ENCODE measurements around the gene KRT1.

Gene KRT1

GRCh38 chr12:52632656-52633055 lies 47.6 kb downstream of the KRT1 start:
- DNase-seq, result no peak

DNA sequence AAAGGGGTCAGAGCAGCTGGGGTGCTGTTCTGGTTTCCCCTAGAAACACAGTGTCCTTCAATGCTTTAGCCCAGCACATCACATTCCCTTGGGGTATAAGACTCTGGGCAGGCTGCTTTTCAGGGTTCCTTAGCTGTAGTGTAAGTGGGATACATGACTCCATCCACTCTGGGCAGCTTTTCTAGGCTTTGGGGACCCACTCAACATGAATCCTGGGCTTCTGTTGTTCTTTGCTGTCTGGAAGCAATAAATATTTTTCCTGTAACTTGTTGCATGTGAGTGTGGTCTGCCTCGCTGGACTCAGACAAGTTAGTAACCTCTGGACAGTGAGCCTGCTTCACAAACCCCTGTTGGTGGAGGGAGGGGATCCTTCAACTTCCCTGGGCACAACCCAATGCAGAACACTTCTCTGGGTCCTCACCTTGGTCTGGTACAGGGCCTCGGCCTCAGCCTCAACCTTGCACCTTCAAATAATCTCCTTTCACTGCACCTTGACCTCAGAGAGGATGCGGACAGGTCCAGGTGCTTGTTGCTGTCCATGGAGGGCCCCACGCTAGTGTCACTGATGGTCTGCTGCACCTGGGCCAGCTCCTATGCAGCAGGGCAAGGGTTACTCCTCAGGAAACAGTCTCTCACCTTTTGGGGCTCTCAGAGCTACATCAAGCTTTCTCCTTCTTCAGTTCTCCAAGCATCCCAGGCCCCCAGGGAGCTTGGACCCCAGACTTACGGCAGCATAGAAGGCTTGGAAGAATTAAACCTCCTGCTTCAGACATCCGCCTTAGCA lies 48.3 kb downstream of the KRT1 start:
- DNase-seq, result peak; percentile 42

DNA sequence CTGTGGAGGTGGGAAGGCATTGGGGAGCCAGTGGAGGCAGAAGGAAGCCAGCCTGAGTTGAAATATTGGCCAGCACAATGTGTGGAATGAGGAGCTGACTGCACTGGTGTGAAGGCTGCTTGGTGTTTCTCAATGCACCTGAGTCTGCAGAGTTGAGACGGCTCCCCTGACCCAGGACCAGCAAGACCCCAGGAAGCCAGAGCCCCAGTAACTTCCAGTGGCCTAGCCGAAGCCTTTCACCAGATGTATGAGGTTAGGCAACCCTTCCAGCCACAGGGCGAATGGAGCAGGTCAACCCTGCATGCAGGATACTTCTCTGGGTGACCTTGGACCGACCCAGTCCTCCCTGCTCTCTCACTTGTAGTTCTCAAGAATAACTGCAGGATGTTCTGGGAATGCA lies 48.9 kb downstream of the KRT1 start:
- DNase-seq, result peak; percentile 45

GRCh38 chr12:52630599-52631200 lies 49.5 kb downstream of the KRT1 start:
- DNase-seq, result no peak

GRCh38 chr12:52630008-52630500 lies 50.2 kb downstream of the KRT1 start:
- no peak for DNase-seq

DNA sequence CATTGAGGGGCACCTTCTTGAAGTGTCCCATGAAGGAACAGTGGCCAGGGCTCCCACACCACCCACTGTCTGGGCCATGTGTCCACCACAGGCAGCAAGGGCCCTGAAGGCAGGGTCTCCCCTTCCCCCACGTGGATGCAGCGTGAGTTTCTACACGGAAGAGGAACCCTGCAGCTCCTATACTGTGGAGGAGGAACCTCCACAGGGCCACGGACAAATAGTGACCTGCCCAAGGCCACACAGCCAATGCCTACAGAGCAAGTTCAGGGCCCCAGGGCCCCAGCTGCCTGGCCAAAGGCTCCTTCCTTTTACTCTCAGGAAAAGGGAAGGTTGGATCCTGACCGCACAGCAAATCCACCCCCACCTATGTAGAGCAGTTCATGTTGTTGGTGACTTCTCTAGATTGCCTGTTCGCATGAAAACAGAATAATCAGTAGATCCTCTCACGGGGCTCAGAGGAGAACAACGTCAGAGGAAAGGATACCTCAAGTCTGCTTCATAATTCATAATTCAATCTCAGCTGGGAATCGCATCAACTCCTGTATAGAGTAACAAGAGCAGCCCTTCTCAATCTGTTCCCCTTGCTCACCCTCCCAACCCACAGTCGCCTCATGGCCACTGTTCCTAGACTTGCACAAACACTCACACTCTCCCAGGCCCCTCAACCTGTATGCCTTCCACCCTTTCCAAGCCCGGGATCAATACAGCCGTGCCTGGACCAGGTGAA lies 50.8 kb downstream of the KRT1 start:
- DNase-seq, result no peak

DNA sequence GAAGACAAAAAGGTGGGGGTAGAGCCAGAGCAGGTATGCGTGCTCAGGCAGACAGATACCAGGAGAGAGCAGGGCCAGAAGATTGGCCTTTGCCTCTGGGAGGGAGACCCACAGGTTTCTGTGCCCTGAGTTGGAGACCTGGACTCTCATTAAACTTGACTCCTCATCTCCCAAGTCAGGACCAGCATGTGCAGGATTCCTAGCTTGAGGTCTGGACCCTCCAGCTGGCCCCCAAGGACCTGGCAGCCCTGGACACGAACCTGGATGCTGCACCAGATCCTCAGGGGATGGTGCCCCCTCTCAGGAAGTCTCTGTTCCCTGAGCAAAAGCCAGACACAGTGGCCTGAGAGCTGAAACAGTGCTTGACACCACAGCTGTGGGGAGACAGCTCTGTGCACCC lies 51.4 kb downstream of the KRT1 start:
- no peak for DNase-seq

GRCh38 chr12:52628111-52628507 lies 52.1 kb downstream of the KRT1 start:
- DNase-seq, result no peak

DNA sequence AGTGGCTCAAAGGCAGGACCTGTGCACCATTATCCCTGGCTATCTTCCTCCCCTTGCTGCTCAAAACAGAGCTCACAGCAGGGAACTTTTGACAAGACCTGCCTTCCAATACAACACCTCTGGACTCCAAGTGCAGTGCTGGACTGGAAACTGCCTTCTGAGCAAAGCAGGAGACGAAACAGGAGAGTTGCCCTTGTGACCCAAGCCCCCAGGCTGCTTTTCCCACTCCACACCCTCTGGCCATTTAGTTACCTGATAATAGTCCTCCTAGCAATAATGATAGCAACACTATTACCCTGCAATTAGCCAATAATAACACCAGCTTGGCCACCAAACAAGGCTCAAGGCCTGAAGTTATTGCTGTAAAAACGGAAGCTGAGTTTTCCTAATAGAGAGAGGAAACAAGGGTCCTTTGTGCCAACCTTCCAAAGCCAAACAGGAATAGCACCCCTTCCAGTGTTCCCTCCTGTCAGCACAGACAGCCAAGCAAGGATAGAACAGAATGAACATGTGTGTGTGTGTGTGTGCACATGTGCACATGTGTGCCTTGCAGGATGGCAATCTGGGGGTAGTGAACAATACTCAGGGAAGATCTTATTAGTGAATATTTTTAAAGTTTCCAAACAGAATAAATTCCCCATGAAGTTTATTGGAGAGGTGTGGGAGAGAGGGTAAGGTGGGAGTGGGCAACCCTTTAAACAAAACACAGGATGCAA lies 52.7 kb downstream of the KRT1 start:
- no peak for DNase-seq
